Hypothalamus (tissue), 51 donors: ENCODE data around the gene CUZD1.

ENCODE experiments used
- DNase-seq, 51 donors: peaks; one replicate each; lab custom pipeline; 2025; lab: John Stamatoyannopoulos, UW

The CUZD1 gene

GRCh38 chr10:122856902-122857301 lies 11.2 kb upstream of the CUZD1 start:
- no peak for DNase-seq

- DNase-seq = no peak
Measured at GRCh38 chr10:122855745-122856144, 10.1 kb upstream of the CUZD1 start.

GRCh38 chr10:122854648-122855047 lies 9.0 kb upstream of the CUZD1 start:
- no peak for DNase-seq

- DNase-seq = no peak
Measured at GRCh38 chr10:122853665-122854313, 8.1 kb upstream of the CUZD1 start.

DNA sequence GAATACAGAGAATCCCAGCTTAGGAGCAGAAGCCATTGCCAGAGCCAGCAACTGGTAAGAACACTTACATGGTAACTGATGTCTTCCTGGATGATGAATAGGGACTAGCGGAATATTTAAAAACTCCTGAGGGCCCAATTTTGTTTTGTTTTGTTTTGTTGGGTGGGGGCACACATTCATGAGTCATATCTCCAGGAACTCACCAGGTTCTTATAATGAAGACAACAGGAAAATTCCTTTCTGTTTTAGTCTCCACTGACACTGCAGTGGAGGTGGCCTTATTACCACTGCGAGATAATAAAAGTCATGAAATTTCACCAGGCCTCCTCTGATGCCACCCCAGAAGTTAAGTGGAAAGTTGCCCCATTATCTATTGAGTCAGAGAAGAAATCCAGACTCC lies 6.6 kb upstream of the CUZD1 start:
- DNase-seq = no peak

GRCh38 chr10:122850705-122851640 lies 5.3 kb upstream of the CUZD1 start:
- DNase-seq = no peak

GRCh38 chr10:122849900-122850605 lies 4.4 kb upstream of the CUZD1 start:
- no peak for DNase-seq

DNA sequence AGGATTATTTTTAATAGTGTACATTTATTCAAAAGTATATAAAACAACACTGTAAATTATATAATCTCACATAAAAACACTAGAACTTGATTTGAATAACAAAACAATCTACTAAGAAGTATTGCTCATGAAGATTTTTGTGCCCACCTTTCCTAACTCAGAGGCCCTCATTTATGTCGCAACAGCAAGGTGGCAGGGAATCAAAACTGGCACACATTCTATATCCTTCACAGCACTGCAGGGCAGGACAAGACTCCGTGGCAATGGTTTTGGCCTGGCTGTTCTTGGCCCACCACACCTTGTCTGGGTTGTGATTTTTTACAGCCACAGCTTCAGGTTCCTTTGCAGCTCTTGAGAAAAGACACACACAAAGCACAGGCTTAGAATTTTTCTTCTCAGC lies 3.4 kb upstream of the CUZD1 start:
- DNase-seq = no peak

DNA sequence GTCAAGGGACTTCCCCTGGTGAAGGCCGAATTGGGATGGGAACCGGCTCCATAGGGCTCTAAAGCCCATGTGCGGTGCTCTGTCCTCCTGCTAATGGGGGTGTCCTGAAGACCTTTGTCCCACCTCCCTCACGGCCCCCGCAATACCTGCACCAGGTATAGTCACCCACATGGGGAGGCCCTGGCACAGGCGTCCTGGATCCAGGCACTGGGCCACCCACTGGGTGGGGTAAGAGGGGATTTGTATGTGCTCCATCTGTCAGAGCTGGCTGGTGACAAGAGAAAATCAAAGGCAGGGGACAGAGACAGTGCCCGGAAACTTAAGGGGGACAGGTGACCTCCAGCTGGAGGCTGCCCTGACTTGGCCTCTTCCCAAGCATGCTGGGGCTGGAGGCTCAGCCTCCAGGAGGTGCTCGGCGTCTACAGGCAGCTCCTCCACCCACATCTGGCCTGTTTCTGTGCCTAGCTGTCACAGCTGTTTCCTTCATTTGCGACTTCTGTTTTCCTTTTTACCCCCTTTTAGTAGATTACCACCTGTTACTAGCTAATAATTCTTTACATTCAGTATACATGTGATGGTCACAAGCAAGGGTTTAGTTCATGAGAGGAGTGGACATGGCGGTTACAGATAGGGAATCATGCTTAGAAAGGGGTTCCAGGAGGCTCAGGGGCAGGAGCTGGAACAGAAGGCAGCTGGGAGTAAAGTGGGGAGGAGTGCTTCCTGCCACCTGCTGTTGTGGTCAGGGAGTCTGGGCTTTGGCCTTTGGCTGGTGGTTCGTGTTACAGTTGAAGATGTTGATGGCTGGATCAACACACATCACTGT lies 2.3 kb upstream of the CUZD1 start:
- no peak for DNase-seq

GRCh38 chr10:122844146-122844545 lies 1.5 kb downstream of the CUZD1 start:
- DNase-seq = no peak

DNA sequence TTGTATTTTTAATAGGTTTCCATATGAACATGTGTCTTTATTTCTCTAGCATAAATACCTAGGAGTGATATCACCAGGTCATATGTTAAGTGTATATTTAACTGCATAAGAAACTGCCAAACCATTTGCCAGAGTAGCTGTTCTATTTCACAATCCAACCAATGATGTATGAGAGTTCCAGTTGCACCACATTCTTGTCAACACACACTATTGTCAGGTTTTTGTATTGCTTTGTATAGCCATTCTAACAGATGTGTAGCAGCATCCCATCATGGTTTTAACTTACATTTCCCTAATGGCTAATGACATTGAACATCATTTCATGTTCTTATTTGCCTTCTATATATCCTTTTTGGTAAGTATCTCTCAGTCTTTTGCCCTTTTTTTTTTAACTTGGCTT lies 4.1 kb downstream of the CUZD1 start:
- no peak for DNase-seq

- DNase-seq = no peak
Measured at GRCh38 chr10:122839505-122839904, 6.2 kb downstream of the CUZD1 start.

GRCh38 chr10:122838880-122839279 lies 6.8 kb downstream of the CUZD1 start:
- DNase-seq = no peak

GRCh38 chr10:122835908-122836307 lies 9.7 kb downstream of the CUZD1 start:
- DNase-seq = no peak

DNA sequence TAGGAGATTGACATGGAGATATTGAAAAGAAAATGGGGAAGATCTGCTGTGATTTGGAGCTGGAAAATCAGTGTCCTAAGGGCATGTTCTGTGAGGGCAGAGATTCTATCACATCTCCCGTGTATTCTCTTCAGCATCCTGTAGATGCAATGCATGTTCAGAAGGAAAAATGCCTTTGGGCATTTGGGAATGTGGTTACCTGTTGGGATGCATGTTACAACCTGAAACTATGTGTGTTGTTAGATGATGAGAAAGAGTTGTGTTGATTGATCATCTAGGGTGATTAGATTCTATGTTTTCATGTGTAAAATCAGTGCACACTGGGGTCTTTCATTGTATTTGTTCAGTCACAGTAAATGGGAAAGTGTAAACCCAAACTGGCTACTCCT lies 14.7 kb downstream of the CUZD1 start:
- no peak for DNase-seq

DNA sequence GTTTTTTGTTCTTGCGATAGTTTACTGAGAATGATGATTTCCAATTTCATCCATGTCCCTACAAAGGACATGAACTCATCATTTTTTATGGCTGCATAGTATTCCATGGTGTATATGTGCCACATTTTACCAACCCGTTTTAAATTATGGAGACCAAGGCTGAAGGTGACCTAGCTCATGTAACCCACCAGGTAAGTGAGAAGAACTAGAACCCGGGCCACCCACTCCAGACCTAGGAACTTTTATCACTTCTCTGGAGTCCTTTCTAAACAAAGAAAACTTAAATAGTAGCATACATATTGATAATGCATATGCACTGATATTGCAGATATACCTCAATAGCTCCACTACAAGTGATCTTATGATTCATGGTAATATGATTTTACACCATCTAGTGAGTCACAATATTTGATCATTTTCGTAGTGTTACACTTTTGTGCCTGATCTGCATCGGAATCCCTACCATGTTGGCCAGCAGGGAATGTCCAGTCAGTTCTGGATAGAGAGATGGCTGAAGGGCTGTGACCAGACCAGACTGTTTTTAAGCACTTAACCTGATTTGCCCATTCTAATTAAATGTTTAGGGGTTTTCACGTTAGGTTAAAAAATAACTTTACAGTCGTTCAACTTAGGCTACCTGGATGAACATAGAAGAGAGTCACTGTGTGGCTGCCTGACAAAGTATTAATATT lies 15.2 kb downstream of the CUZD1 start:
- DNase-seq = no peak

GRCh38 chr10:122829454-122829853 lies 16.2 kb downstream of the CUZD1 start:
- no peak for DNase-seq

DNA sequence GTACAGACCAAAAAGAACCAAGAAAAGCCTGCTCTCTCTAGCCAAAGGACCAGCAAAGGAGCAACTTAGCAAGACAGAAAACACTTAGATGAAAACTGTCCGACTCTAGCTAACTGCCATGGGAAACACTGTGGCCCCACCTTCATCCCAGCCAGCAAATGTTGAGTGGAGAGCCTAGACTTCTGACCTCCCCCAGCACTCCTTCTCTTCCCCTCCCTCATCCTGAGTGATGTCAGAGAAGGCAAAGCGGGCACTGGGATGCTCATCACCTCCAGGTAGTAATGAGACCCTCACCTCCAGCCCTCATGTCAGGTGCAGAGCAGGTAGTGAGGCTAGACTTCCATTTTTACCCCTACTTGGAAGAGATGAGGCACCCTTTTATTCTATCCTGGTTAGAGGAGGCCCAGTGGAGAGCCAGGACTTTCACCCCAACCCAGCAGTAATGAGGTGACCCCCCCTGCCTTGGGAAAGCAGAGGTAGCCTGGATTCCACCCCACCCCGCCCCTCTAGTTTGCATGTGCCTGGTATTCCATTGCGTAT lies 16.9 kb downstream of the CUZD1 start:
- DNase-seq = no peak

- no peak for DNase-seq
Measured at GRCh38 chr10:122827302-122827701, 18.4 kb downstream of the CUZD1 start.
